SK-N-SH treated with all-trans-retinoic acid at 6 μM for 48 hours (cell line): Measurements from ENCODE around the gene MAPK8.

Experiments
- ATAC-seq: fragments of 200-7000 bp; cut with Tn5 transposase; 3 replicates; pipeline ENCODE4 v1.9.1; 2020; ENCODE audit warnings: mild to moderate bottlenecking, moderate library complexity
- ARNTL ChIP-seq: fragments of 450-650 bp; formaldehyde crosslinking; IDR thresholded peaks from 2 replicates; pipeline ENCODE4 v1.5.0; 2020; ENCODE audit warnings: low read depth, mild to moderate bottlenecking, moderate library complexity, borderline replicate concordance
- BACH2 ChIP-seq: fragments of 250-450 bp; sonication (Bioruptor Pico); IDR thresholded peaks from 2 replicates; pipeline ENCODE4 v1.9.0; 2021; ENCODE audit warnings: mild to moderate bottlenecking, borderline replicate concordance
- CREB5 ChIP-seq: fragments of 250-450 bp; sonication (Bioruptor Pico); IDR thresholded peaks from 2 replicates; pipeline ENCODE4 v1.5.1; 2020; ENCODE audit warnings: low read depth, mild to moderate bottlenecking, moderate library complexity
- CSDC2 ChIP-seq: fragments of 250-450 bp; sonication (Bioruptor Pico); IDR thresholded peaks from 2 replicates; pipeline ENCODE4 v1.5.0; 2020; ENCODE audit warnings: mild to moderate bottlenecking, moderate library complexity
- CSRNP3 ChIP-seq: fragments of 250-450 bp; sonication (Bioruptor Pico); IDR thresholded peaks from 2 replicates; pipeline ENCODE4 v1.5.1; 2021; ENCODE audit warnings: mild to moderate bottlenecking, moderate library complexity
- ESRRG ChIP-seq: fragments of 250-450 bp; sonication (Bioruptor Pico); IDR thresholded peaks from 2 replicates; pipeline ENCODE4 v1.6.1; 2021; ENCODE audit warnings: mild to moderate bottlenecking
- GLIS3 ChIP-seq: fragments of 250-450 bp; sonication (Bioruptor Pico); IDR thresholded peaks from 2 replicates; pipeline ENCODE4 v1.5.0; 2020; ENCODE audit warnings: mild to moderate bottlenecking, moderate library complexity
- ISL1 ChIP-seq: fragments of 250-450 bp; sonication (Bioruptor Pico); IDR thresholded peaks from 2 replicates; pipeline ENCODE4 v2.1.2; 2022; ENCODE audit warnings: mild to moderate bottlenecking, moderate library complexity
- OSR1 ChIP-seq: fragments of 250-450 bp; sonication (Bioruptor Pico); IDR thresholded peaks from 2 replicates; pipeline ENCODE4 v1.8.0; 2022; ENCODE audit warnings: moderate library complexity, mild to moderate bottlenecking, inconsistent platforms
- PPARA ChIP-seq: fragments of 250-450 bp; sonication (Bioruptor Pico); IDR thresholded peaks from 2 replicates; pipeline ENCODE4 v1.5.0; 2020; ENCODE audit warnings: mild to moderate bottlenecking, borderline replicate concordance
- RARB ChIP-seq: fragments of 250-450 bp; sonication (Bioruptor Pico); IDR thresholded peaks from 2 replicates; pipeline ENCODE4 v1.8.0; 2021; ENCODE audit warnings: mild to moderate bottlenecking, moderate library complexity
- SNAI2 ChIP-seq: fragments of 250-450 bp; sonication (Bioruptor Pico); IDR thresholded peaks from 2 replicates; pipeline ENCODE4 v1.5.0; 2020; ENCODE audit warnings: mild to moderate bottlenecking, moderate library complexity
- TCF4 ChIP-seq: fragments of 250-450 bp; sonication (Bioruptor Pico); IDR thresholded peaks from 2 replicates; pipeline ENCODE4 v1.8.0; 2021; ENCODE audit warnings: mild to moderate bottlenecking, moderate library complexity, borderline replicate concordance
- TOX ChIP-seq: fragments of 250-450 bp; sonication (Bioruptor Pico); IDR thresholded peaks from 2 replicates; pipeline ENCODE4 v1.8.0; 2021; ENCODE audit warnings: mild to moderate bottlenecking, moderate library complexity, borderline replicate concordance
- TSHZ2 ChIP-seq: fragments of 250-450 bp; sonication (Bioruptor Pico); IDR thresholded peaks from 2 replicates; pipeline ENCODE4 v1.5.0; 2020; ENCODE audit warnings: mild to moderate bottlenecking, moderate library complexity
- ZC3H10 ChIP-seq: fragments of 250-450 bp; sonication (Bioruptor Pico); IDR thresholded peaks from 2 replicates; pipeline ENCODE4 v1.5.1; 2021; ENCODE audit warnings: mild to moderate bottlenecking, moderate library complexity
- ZFP3 ChIP-seq: fragments of 250-450 bp; sonication (Bioruptor Pico); IDR thresholded peaks from 2 replicates; pipeline ENCODE4 v1.5.0; 2020; ENCODE audit warnings: mild to moderate bottlenecking, moderate library complexity
- ZFP30 ChIP-seq: fragments of 450-650 bp; formaldehyde crosslinking; IDR thresholded peaks from 2 replicates; pipeline ENCODE4 v1.5.0; 2022; ENCODE audit warnings: mild to moderate bottlenecking, moderate library complexity
- ZNF565 ChIP-seq: fragments of 450-650 bp; formaldehyde crosslinking; conservative IDR thresholded peaks from 2 replicates; pipeline ENCODE4 v1.5.0; 2020; ENCODE audit warnings: low read depth, mild to moderate bottlenecking, moderate library complexity
- ZNF70 ChIP-seq: fragments of 450-650 bp; formaldehyde crosslinking; IDR thresholded peaks from 2 replicates; pipeline ENCODE4 v1.5.0; 2020; ENCODE audit warnings: mild to moderate bottlenecking, moderate library complexity
- ZNF8 ChIP-seq: fragments of 450-650 bp; formaldehyde crosslinking; IDR thresholded peaks from 2 replicates; pipeline ENCODE4 v1.5.0; 2020; ENCODE audit warnings: mild to moderate bottlenecking, moderate library complexity

Gene MAPK8

GRCh38 chr10:48468866-48469511, 162.5 kb downstream of the MAPK8 start:
- TF ChIP-seq ARNTL (CRISPR knock-in tag) (no peak), CSRNP3 (CRISPR knock-in tag) (no peak), TOX (no peak), ESRRG (CRISPR knock-in tag) (no peak), ZFP30 (no peak), GLIS3 (CRISPR knock-in tag) (no peak), ZNF565 (no peak), ZNF8 (no peak), ZFP3 (CRISPR knock-in tag) (no peak), ISL1 (CRISPR knock-in tag) (no peak), RARB (CRISPR knock-in tag) (no peak)
- TF ChIP-seq, all 23 proteins: peak for 0
- ATAC-seq, result no peak

GRCh38 chr10:48469516-48470020, 163.1 kb downstream of the MAPK8 start:
- no peak for ATAC-seq
- TF ChIP-seq CSDC2 (CRISPR knock-in tag), result no peak
- TF ChIP-seq OSR1, result no peak
- no peak for TF ChIP-seq TSHZ2
- TF ChIP-seq TCF4 (CRISPR knock-in tag), result no peak
- TF ChIP-seq ZNF565, result no peak
- TF ChIP-seq CSRNP3 (CRISPR knock-in tag), result no peak
- TF ChIP-seq ZFP30, result no peak
- TF ChIP-seq SNAI2 (CRISPR knock-in tag), result no peak
- no peak for TF ChIP-seq BACH2 (CRISPR knock-in tag)
- no peak for TF ChIP-seq GLIS3 (CRISPR knock-in tag)
- no peak for TF ChIP-seq ZC3H10 (CRISPR knock-in tag)
- TF ChIP-seq CREB5 (CRISPR knock-in tag), result no peak
- no peak for TF ChIP-seq TOX

GRCh38 chr10:48470115-48470892, 163.8 kb downstream of the MAPK8 start:
- ATAC-seq, result no peak
- TF ChIP-seq TCF4 (CRISPR knock-in tag), result no peak
- no peak for TF ChIP-seq PPARA
- TF ChIP-seq GLIS3 (CRISPR knock-in tag), result no peak
- TF ChIP-seq CSRNP3 (CRISPR knock-in tag), result no peak
- no peak for TF ChIP-seq CSDC2 (CRISPR knock-in tag)
- no peak for TF ChIP-seq BACH2 (CRISPR knock-in tag)
- TF ChIP-seq SNAI2 (CRISPR knock-in tag), result no peak
- no peak for TF ChIP-seq ZFP30
- no peak for TF ChIP-seq ZNF70
- no peak for TF ChIP-seq RARB (CRISPR knock-in tag)
